Glutamatergic neuron (in vitro differentiated cells): ENCODE results near the gene KIAA1671. TPM values are rescaled to one million over a fixed set of nuclear protein-coding genes. Genes with fewer than 3 reads are reported as not detected.

ENCODE experiments used
- DNase-seq: peaks from one replicate; pipeline ENCODE4 v3.0.0; 2022
- H3K27ac Mint-ChIP-seq: one replicate; pipeline ENCODE4 v1.8.0; 2020; ENCODE audit warnings: mild to moderate bottlenecking, mixed read lengths, inconsistent platforms; ENCODE audit not compliant: unreplicated experiment
- H3K27me3 Mint-ChIP-seq: one replicate; pipeline ENCODE4 v1.8.0; 2020; ENCODE audit warnings: mild to moderate bottlenecking, moderate library complexity, mixed read lengths, inconsistent platforms; ENCODE audit not compliant: unreplicated experiment
- H3K36me3 Mint-ChIP-seq: one replicate; pipeline ENCODE4 v1.8.0; 2020; ENCODE audit warnings: mild to moderate bottlenecking, mixed read lengths, inconsistent platforms; ENCODE audit not compliant: unreplicated experiment
- H3K4me1 Mint-ChIP-seq: one replicate; pipeline ENCODE4 v1.8.0; 2020; ENCODE audit warnings: mild to moderate bottlenecking, low read depth, mixed read lengths, inconsistent platforms; ENCODE audit not compliant: unreplicated experiment
- H3K4me3 Mint-ChIP-seq: one replicate; pipeline ENCODE4 v1.8.0; 2020; ENCODE audit warnings: mild to moderate bottlenecking, mixed read lengths, inconsistent platforms; ENCODE audit not compliant: unreplicated experiment
- H3K9me3 Mint-ChIP-seq: one replicate; pipeline ENCODE4 v1.8.0; 2020; ENCODE audit warnings: mild to moderate bottlenecking, moderate library complexity, mixed read lengths, inconsistent platforms; ENCODE audit not compliant: unreplicated experiment
- CTCF ChIP-seq: fragments of 200-600 bp; sonication (generic); IDR thresholded peaks from one replicate; pipeline ENCODE4 v1.5.0; 2021; ENCODE audit not compliant: partially characterized antibody, unreplicated experiment
- total RNA-seq: library from RNA; stranded (reverse); fragmentation: NEBNext Ultra II Directional; extraction: Animal tissue kit (Norgen Biotek cat#: 25700); gene quantifications from one replicate; pipeline ENCODE4 v1.2.1, GENCODE V29; 2021; ENCODE audit not compliant: unreplicated experiment

The KIAA1671 gene
- total RNA-seq, 1 donor from 2014 or later: 15.3 TPM

- peaks cover 19% of the 10 kb centered on the region for H3K4me1 Mint-ChIP-seq
- H3K27me3 Mint-ChIP-seq: peaks cover 2% of the 10 kb centered on the region
- no peak for TF ChIP-seq CTCF
- H3K9me3 Mint-ChIP-seq: peaks cover 2% of the 10 kb centered on the region
- no peaks in the 10 kb centered on the region for H3K36me3 Mint-ChIP-seq
- no peak overlapping the region for H3K27ac Mint-ChIP-seq
- no peak overlapping the region for H3K4me3 Mint-ChIP-seq
- no peak for DNase-seq
Measured at GRCh38 chr22:25161916-25162530, 209.5 kb downstream of the KIAA1671 start.

- Mint-ChIP-seq H3K27me3 (peaks cover 2% of the 10 kb centered on the region), H3K4me3 (no peak overlapping the region), H3K4me1 (peaks cover 25% of the 10 kb centered on the region), H3K27ac (no peak overlapping the region), H3K36me3 (no peaks in the 10 kb centered on the region), H3K9me3 (peaks cover 2% of the 10 kb centered on the region)
- TF ChIP-seq CTCF: no peak
- no peak for DNase-seq
Measured at GRCh38 chr22:25162561-25162960, 210.0 kb downstream of the KIAA1671 start.

- Mint-ChIP-seq H3K27ac (no peak overlapping the region), H3K27me3 (peaks cover 6% of the 10 kb centered on the region), H3K4me1 (peaks cover 19% of the 10 kb centered on the region), H3K36me3 (no peaks in the 10 kb centered on the region), H3K9me3 (peaks cover 2% of the 10 kb centered on the region), H3K4me3 (no peak overlapping the region)
- TF ChIP-seq CTCF: no peak
- DNase-seq: no peak
Measured at GRCh38 chr22:25165785-25166184, 213.3 kb downstream of the KIAA1671 start.

- H3K4me1 Mint-ChIP-seq: peaks cover 19% of the 10 kb centered on the region
- H3K27ac Mint-ChIP-seq: no peak overlapping the region
- no peaks in the 10 kb centered on the region for H3K36me3 Mint-ChIP-seq
- H3K9me3 Mint-ChIP-seq: no peaks in the 10 kb centered on the region
- DNase-seq: no peak
- H3K4me3 Mint-ChIP-seq: no peak overlapping the region
- H3K27me3 Mint-ChIP-seq: peaks cover 6% of the 10 kb centered on the region
- no peak for TF ChIP-seq CTCF
Measured at GRCh38 chr22:25166266-25167040, 213.9 kb downstream of the KIAA1671 start.

GRCh38 chr22:25167082-25167481, 214.6 kb downstream of the KIAA1671 start:
- Mint-ChIP-seq H3K4me1 (peaks cover 19% of the 10 kb centered on the region), H3K27me3 (peaks cover 7% of the 10 kb centered on the region), H3K4me3 (no peak overlapping the region), H3K27ac (no peak overlapping the region), H3K9me3 (no peaks in the 10 kb centered on the region), H3K36me3 (no peaks in the 10 kb centered on the region)
- no peak for TF ChIP-seq CTCF
- no peak for DNase-seq
